Measurements from ENCODE around the gene DOP1B.

DNA sequence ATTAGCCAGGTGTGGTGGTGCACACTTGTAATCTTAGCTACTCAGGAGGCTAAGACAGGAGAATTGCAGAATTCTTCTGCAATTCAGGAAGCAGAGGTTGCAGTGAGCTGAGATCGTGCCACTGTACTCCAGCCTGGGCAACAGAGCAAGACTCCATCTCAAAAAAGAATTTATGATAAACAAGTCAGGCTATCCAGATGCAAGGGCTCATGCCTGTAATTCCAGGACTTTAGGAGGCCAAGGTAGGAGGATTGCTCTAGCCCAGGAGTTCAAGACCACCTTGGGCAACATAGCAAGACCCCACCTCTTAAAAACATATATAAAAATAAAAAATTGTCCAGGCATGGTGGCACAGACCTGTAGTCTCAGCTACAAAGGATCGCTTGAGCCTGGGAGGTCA is 32.2 kb upstream of the DOP1B start:
- TF ChIP-seq, protein P1, sequence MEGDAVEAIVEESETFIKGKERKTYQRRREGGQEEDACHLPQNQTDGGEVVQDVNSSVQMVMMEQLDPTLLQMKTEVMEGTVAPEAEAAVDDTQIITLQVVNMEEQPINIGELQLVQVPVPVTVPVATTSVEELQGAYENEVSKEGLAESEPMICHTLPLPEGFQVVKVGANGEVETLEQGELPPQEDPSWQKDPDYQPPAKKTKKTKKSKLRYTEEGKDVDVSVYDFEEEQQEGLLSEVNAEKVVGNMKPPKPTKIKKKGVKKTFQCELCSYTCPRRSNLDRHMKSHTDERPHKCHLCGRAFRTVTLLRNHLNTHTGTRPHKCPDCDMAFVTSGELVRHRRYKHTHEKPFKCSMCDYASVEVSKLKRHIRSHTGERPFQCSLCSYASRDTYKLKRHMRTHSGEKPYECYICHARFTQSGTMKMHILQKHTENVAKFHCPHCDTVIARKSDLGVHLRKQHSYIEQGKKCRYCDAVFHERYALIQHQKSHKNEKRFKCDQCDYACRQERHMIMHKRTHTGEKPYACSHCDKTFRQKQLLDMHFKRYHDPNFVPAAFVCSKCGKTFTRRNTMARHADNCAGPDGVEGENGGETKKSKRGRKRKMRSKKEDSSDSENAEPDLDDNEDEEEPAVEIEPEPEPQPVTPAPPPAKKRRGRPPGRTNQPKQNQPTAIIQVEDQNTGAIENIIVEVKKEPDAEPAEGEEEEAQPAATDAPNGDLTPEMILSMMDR (IDR thresholded peaks at IDR 0.05) = no peak
- no peak for TF ChIP-seq POLR2A (IDR thresholded peaks at IDR 0.05)

Data from adrenal gland (tissue), 5 donors.